ENCODE measurements around the gene TNNT1. TPM values are rescaled to one million over a fixed set of nuclear protein-coding genes. Genes with fewer than 3 reads are reported as not detected.

Gene TNNT1
- total RNA-seq, 1 experiment from 2014 or later: 116 TPM

GRCh38 chr19:55152017-55152416, 3.0 kb upstream of the TNNT1 start:
- no peak overlapping the region for H3K4me3 ChIP-seq (ENCODE audit: low read depth in 2 of 2, low read length in 2 of 2)
- BruUV-seq (replicated peaks): no TSS peak
- in situ Hi-C loops (cut with HindIII; ENCODE audit: low pct_unique_long_range_greater_than_20kb, low sequenced_read_pairs) (no loop called here), intact Hi-C loops (cut with micrococcal nuclease; ENCODE audit: unreplicated experiment) (no loop called here)
- DNase-seq (ENCODE audit: low read depth, low spot score) (no peak), ATAC-seq (no peak)
- ChIA-PET POLR2A (interaction anchor here (0.6 kb wide), 1 partner anchor 14 kb away, joined by 4 read pairs; no protein-coding TSS in a partner anchor), CTCF (interaction anchor here (0.8 kb wide), 1 partner anchor 232 kb away, joined by 4 read pairs; no protein-coding TSS in a partner anchor)
- no peak overlapping the region; the same call in 1 of the 2 replicates for H3K27ac ChIP-seq (ENCODE audit: low read length)
- peaks cover 11% of the 10 kb centered on the region; the same call in 1 of the 2 replicates for H3K4me1 ChIP-seq (ENCODE audit: control insufficient read depth, insufficient read depth, low read length)
- TF ChIP-seq POLR2AphosphoS5 (IDR thresholded peaks at IDR 0.05; ENCODE audit: low read depth, low read length) (no peak), TCF7L2 (IDR thresholded peaks at IDR 0.05; ENCODE audit: low read depth, low read length) (no peak), SIN3A (IDR thresholded peaks at IDR 0.05; ENCODE audit: borderline replicate concordance, insufficient read depth, low read depth, low read length) (no peak), CTCF (IDR thresholded peaks at IDR 0.05) (no peak), REST (IDR thresholded peaks at IDR 0.05; ENCODE audit: insufficient read depth in 1 of 2, low read depth in 2 of 2, low read length in 1 of 2) (no peak)
- no peaks in the 10 kb centered on the region for H3K27me3 ChIP-seq (ENCODE audit: control insufficient read depth, insufficient read depth, low read length)
- H3K9me3 ChIP-seq (ENCODE audit: control insufficient read depth, insufficient read depth, low read depth, low read length): no peaks in the 10 kb centered on the region
- no peaks in the 10 kb centered on the region for H3K36me3 ChIP-seq (ENCODE audit: control insufficient read depth, insufficient read depth, low read length)

- no peak overlapping the region for H3K4me3 ChIP-seq (ENCODE audit: low read depth in 2 of 2, low read length in 2 of 2)
- no peak for DNase-seq (ENCODE audit: low read depth, low spot score)
- in situ Hi-C loops (cut with HindIII; ENCODE audit: low pct_unique_long_range_greater_than_20kb, low sequenced_read_pairs) (no loop called here), intact Hi-C loops (cut with micrococcal nuclease; ENCODE audit: unreplicated experiment) (loop anchor here (10.0 kb wide), 1 partner anchor 277 kb away; no protein-coding TSS in a partner anchor)
- H3K27me3 ChIP-seq (ENCODE audit: control insufficient read depth, insufficient read depth, low read length): no peaks in the 10 kb centered on the region
- no peak for ATAC-seq
- H3K36me3 ChIP-seq (ENCODE audit: control insufficient read depth, insufficient read depth, low read length): no peaks in the 10 kb centered on the region
- H3K9me3 ChIP-seq (ENCODE audit: control insufficient read depth, insufficient read depth, low read depth, low read length): no peaks in the 10 kb centered on the region
- H3K27ac ChIP-seq (ENCODE audit: low read length): no peak overlapping the region
- TF ChIP-seq CTCF (IDR thresholded peaks at IDR 0.05) (no peak), REST (IDR thresholded peaks at IDR 0.05; ENCODE audit: insufficient read depth in 1 of 2, low read depth in 2 of 2, low read length in 1 of 2) (no peak), TCF7L2 (IDR thresholded peaks at IDR 0.05; ENCODE audit: low read depth, low read length) (no peak), POLR2AphosphoS5 (IDR thresholded peaks at IDR 0.05; ENCODE audit: low read depth, low read length) (no peak), SIN3A (IDR thresholded peaks at IDR 0.05; ENCODE audit: borderline replicate concordance, insufficient read depth, low read depth, low read length) (no peak)
- CTCF ChIA-PET: interaction anchor here (0.7 to 1.3 kb wide), 3 partner anchors 9 to 13 kb away, joined by 3 to 6 read pairs (median 5); no protein-coding TSS in a partner anchor
- no TSS peak for BruUV-seq (replicated peaks)
- POLR2A ChIA-PET: interaction anchor here (0.6 kb wide), 2 partner anchors 9 to 184 kb away, joined by 6 read pairs; no protein-coding TSS in a partner anchor
- H3K4me1 ChIP-seq (ENCODE audit: control insufficient read depth, insufficient read depth, low read length): peaks cover 17% of the 10 kb centered on the region; the same call in 1 of the 2 replicates
Measured at GRCh38 chr19:55147545-55148251, 1.3 kb downstream of the TNNT1 start.
